Activated CD8-positive, alpha-beta T cell treated with anti-CD3 and anti-CD28 coated beads for 36 hours (primary cell): ENCODE measurements around the gene MMP1. TPM values are rescaled to one million over a fixed set of nuclear protein-coding genes. Genes with fewer than 3 reads are reported as not detected.
A peak's percentile ranks its signal among the peaks of the same experiment; 100 is the strongest.

Experiments
- ATAC-seq: fragments of 200-7000 bp; cut with Tn5 transposase; one replicate; pipeline ENCODE4 v1.10.0; 2021; ENCODE audit warnings: mild to moderate bottlenecking, moderate library complexity
- CTCF ChIA-PET: fragments of 350-600 bp; sonication (Branson Sonifier 250); formaldehyde crosslinking; loops from one replicate; lab custom pipeline; 2021; ENCODE audit warnings: antibody characterized with exemption; lab: Charles Lee
- POLR2A ChIA-PET: fragments of 350-600 bp; sonication (Branson Sonifier 250); formaldehyde crosslinking; loops from one replicate; lab custom pipeline; 2021; ENCODE audit warnings: antibody characterized with exemption; lab: Charles Lee
- DNase-seq: peaks from one replicate; pipeline ENCODE4 v3.0.0-alpha.2; 2020
- H3K27ac Mint-ChIP-seq: one replicate; pipeline ENCODE4 v1.8.0; 2021; ENCODE audit warnings: mild to moderate bottlenecking, mixed read lengths
- H3K27me3 Mint-ChIP-seq: one replicate; pipeline ENCODE4 v1.8.0; 2021; ENCODE audit warnings: mixed read lengths
- H3K36me3 Mint-ChIP-seq: one replicate; pipeline ENCODE4 v1.8.0; 2021; ENCODE audit warnings: low read depth, mixed read lengths
- H3K4me1 Mint-ChIP-seq: one replicate; pipeline ENCODE4 v1.8.0; 2021; ENCODE audit warnings: low read depth, mixed read lengths
- H3K4me3 Mint-ChIP-seq: one replicate; pipeline ENCODE4 v1.8.0; 2021; ENCODE audit warnings: mild to moderate bottlenecking, moderate library complexity, mixed read lengths
- H3K9me3 Mint-ChIP-seq: one replicate; pipeline ENCODE4 v1.8.0; 2021; ENCODE audit warnings: mixed read lengths
- intact Hi-C: fragments of 100-400 bp; cut with micrococcal nuclease; formaldehyde crosslinking; loops from one replicate; pipeline ENCODE4 v1.10.0; 2022
- total RNA-seq, 2 experiments: library from RNA; stranded (reverse); gene quantifications; one replicate each; pipeline ENCODE4 v1.2.3, GENCODE V29; 2021
- TF ChIP-seq, protein P1 (sequence below): fragments of 200-600 bp; IDR thresholded peaks from one replicate; pipeline ENCODE4 v1.8.0; 2022; ENCODE audit warnings: antibody characterized with exemption, mild to moderate bottlenecking

MMP1 gene
- total RNA-seq, 2 experiments from 2014 or later: not detected

DNA sequence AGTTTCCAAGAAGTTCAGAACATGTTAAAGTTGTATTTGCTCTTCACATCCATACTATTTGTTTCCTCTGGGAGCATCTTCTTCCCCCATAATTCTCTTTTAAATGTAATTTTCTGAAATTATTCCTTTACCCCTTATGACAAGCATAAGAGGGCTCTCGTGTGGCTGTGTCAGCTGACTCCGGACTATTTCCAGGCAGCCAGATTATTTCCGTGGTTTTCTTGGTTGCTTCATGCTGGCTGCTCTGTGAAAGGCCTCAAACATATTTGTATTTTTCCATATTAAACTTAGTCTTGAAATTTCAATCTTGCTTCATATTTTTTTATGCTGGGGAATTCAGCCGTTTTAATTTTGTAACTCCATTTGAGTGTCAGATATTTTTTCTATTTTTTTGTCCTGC is 2.8 kb upstream of the MMP1 start:
- Mint-ChIP-seq H3K4me3 (no peak overlapping the region), H3K27me3 (peaks cover 8% of the 10 kb centered on the region), H3K27ac (no peak overlapping the region), H3K36me3 (no peaks in the 10 kb centered on the region), H3K4me1 (no peaks in the 10 kb centered on the region), H3K9me3 (no peaks in the 10 kb centered on the region)
- intact Hi-C loops: no loop called here
- TF ChIP-seq, protein P1, sequence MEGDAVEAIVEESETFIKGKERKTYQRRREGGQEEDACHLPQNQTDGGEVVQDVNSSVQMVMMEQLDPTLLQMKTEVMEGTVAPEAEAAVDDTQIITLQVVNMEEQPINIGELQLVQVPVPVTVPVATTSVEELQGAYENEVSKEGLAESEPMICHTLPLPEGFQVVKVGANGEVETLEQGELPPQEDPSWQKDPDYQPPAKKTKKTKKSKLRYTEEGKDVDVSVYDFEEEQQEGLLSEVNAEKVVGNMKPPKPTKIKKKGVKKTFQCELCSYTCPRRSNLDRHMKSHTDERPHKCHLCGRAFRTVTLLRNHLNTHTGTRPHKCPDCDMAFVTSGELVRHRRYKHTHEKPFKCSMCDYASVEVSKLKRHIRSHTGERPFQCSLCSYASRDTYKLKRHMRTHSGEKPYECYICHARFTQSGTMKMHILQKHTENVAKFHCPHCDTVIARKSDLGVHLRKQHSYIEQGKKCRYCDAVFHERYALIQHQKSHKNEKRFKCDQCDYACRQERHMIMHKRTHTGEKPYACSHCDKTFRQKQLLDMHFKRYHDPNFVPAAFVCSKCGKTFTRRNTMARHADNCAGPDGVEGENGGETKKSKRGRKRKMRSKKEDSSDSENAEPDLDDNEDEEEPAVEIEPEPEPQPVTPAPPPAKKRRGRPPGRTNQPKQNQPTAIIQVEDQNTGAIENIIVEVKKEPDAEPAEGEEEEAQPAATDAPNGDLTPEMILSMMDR: no peak
- DNase-seq (no peak), ATAC-seq (no peak)
- ChIA-PET POLR2A (no interaction called here), CTCF (no interaction called here)

GRCh38 chr11:102799681-102800340 is 1.9 kb upstream of the MMP1 start:
- CTCF ChIA-PET: no interaction called here
- POLR2A ChIA-PET: interaction anchor here (0.6 kb wide), 1 partner anchor 685 kb away, joined by 4 read pairs; no protein-coding TSS in a partner anchor
- ATAC-seq: no peak
- DNase-seq: no peak
- Mint-ChIP-seq H3K4me1 (no peaks in the 10 kb centered on the region), H3K9me3 (no peaks in the 10 kb centered on the region), H3K36me3 (no peaks in the 10 kb centered on the region), H3K27ac (no peak overlapping the region), H3K27me3 (peaks cover 8% of the 10 kb centered on the region), H3K4me3 (no peak overlapping the region)
- TF ChIP-seq, protein P1: no peak
- intact Hi-C loops: no loop called here

DNA sequence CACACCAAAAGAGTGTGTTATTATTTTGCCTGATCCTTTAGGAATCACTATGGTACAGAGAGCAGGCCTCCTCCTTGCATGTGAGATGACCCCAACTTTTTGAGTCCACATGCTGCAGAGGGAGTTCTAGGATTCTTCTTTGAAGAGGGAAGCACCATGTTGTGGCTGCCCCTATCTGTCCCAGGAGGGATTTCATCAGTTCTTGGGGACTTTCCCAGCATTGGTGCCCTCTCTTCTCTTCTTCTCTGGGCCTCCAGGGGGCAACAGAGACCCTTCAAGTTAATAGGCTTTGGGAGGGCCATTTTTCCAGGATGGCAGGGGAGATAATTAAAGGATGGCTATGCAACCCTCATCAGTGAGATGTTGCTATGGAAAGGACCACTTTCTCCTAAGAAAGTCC is 3.6 kb downstream of the MMP1 start:
- POLR2A ChIA-PET: no interaction called here
- Mint-ChIP-seq H3K4me1 (no peaks in the 10 kb centered on the region), H3K27ac (no peak overlapping the region), H3K27me3 (no peaks in the 10 kb centered on the region), H3K9me3 (no peaks in the 10 kb centered on the region), H3K36me3 (no peaks in the 10 kb centered on the region), H3K4me3 (no peak overlapping the region)
- ATAC-seq (peak; percentile 97), DNase-seq (peak; percentile 60)
- TF ChIP-seq, protein P1: peak; percentile 52
- CTCF ChIA-PET: interaction anchor here (0.6 to 2.2 kb wide), 5 partner anchors 16 to 315 kb away, joined by 3 to 5 read pairs (median 3); partner anchors contain the start of gene DYNC2H1
- intact Hi-C loops: no loop called here

DNA sequence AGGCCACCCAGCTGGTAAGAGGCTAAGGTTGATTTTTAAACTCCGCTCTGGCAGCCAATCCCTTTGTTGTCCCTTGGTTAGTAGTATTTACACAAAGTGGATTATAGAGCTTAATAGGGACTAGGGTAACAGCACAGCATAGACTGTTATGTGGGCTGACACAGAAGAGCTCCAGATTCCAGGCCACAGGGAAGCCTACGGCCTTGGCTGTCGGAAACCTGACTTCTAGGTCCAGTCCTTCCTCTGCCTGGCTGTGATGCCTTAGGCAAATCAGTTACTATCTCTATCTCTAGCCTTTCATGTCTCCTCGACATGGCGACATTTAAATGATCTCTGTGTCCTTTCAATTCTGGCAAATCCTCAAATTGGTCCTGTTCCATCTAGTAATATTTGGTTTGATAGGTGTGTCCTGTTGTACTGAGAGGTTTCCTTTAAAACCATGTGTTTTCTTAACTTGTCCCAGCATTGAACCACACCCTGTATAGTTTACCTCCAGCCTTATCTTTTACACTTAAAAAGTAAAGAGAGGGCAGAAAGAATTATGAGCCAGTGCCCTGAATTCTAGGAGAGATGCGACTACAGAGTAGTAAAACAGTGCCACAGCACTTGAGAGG is 4.2 kb downstream of the MMP1 start:
- no peak overlapping the region for H3K27ac Mint-ChIP-seq
- POLR2A ChIA-PET: no interaction called here
- no peaks in the 10 kb centered on the region for H3K36me3 Mint-ChIP-seq
- intact Hi-C loops: no loop called here
- CTCF ChIA-PET: interaction anchor here (1.3 kb wide), 1 partner anchor 147 kb away, joined by 3 read pairs; no protein-coding TSS in a partner anchor
- DNase-seq (no peak), ATAC-seq (no peak)
- H3K27me3 Mint-ChIP-seq: no peaks in the 10 kb centered on the region
- H3K4me1 Mint-ChIP-seq: no peaks in the 10 kb centered on the region
- TF ChIP-seq, protein P1: no peak
- no peak overlapping the region for H3K4me3 Mint-ChIP-seq
- no peaks in the 10 kb centered on the region for H3K9me3 Mint-ChIP-seq

DNA sequence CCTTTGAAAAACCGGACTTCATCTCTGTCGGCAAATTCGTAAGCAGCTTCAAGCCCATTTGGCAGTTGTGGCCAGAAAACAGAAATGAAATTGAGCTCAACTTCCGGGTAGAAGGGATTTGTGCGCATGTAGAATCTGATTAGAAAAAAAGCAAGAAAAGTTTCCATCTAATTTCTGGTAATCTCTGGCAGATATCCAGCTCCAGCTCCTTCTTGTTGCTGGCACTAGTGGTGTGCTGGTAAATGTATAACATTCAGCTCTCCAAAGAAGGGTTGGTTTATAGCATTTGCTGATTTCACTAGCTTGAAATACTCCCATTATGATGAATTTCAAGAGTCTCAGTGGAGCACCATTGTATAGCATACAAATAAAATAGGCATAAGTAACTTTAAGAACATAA is 5.4 kb downstream of the MMP1 start:
- DNase-seq: no peak
- intact Hi-C loops: no loop called here
- Mint-ChIP-seq H3K36me3 (no peaks in the 10 kb centered on the region), H3K4me3 (no peak overlapping the region), H3K9me3 (no peaks in the 10 kb centered on the region), H3K27ac (no peak overlapping the region), H3K27me3 (no peaks in the 10 kb centered on the region), H3K4me1 (no peaks in the 10 kb centered on the region)
- CTCF ChIA-PET: interaction anchor here (1.3 to 1.4 kb wide), 2 partner anchors 10 to 148 kb away, joined by 3 to 4 read pairs; no protein-coding TSS in a partner anchor
- TF ChIP-seq, protein P1: no peak
- ATAC-seq: no peak
- POLR2A ChIA-PET: no interaction called here
